ENCODE measurements around the gene PPP2R5A. TPM values are rescaled to one million over a fixed set of nuclear protein-coding genes. Genes with fewer than 3 reads are reported as not detected.

The PPP2R5A gene
- polyA plus RNA-seq, 1 of the 3 experiments (the other 2 are of a cell fraction), result 5.4 TPM

DNA sequence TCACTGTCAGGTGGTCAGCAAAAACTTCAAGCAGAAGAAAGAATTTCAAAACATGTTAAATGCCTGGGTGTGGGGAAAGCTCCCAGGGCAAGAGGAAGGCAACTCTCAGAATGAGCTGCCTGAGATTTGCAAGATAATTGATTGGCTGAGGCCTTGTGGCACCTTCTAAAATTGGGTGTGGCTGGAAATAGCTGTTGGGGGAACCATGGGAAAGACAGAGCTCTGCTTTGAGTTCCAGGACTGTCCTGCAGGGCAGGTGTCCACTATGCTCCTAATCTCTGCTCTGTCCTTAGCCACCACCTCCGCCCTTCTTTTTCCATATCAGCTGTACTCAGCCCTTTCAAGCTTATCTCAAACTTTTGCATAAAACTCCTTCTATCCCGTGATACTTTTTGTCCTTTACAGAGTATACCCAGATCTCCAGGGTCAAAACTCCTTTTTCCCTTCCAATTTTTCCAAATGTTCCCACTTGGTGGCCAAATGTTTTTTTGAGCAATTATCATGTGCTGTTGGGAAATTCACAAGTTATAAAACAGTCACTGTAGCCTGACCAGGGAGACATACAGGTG is 23.8 kb upstream of the PPP2R5A start:
- no peak overlapping the region for H3K4me2 ChIP-seq
- H3F3A ChIP-seq (replicated peaks; ENCODE audit: insufficient read depth), result no peaks in the 10 kb centered on the region
- H3K79me2 ChIP-seq (ENCODE audit: insufficient read depth), result no peaks in the 10 kb centered on the region
- ChIA-PET POLR2A (no interaction called here), CTCF (interaction anchor here (0.6 kb wide), 1 partner anchor 12 kb away, joined by 3 read pairs; no protein-coding TSS in a partner anchor)
- no peak for TF ChIP-seq GABPA (IDR thresholded peaks at IDR 0.05; ENCODE audit: low read depth)
- TF ChIP-seq, protein P1, sequence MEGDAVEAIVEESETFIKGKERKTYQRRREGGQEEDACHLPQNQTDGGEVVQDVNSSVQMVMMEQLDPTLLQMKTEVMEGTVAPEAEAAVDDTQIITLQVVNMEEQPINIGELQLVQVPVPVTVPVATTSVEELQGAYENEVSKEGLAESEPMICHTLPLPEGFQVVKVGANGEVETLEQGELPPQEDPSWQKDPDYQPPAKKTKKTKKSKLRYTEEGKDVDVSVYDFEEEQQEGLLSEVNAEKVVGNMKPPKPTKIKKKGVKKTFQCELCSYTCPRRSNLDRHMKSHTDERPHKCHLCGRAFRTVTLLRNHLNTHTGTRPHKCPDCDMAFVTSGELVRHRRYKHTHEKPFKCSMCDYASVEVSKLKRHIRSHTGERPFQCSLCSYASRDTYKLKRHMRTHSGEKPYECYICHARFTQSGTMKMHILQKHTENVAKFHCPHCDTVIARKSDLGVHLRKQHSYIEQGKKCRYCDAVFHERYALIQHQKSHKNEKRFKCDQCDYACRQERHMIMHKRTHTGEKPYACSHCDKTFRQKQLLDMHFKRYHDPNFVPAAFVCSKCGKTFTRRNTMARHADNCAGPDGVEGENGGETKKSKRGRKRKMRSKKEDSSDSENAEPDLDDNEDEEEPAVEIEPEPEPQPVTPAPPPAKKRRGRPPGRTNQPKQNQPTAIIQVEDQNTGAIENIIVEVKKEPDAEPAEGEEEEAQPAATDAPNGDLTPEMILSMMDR (IDR thresholded peaks at IDR 0.05), result peak; percentile 12; the same call in 1 of the 2 replicates
- 56% methylated on average over 2 of the region's 2 CpGs for WGBS (ENCODE audit: low lambda C conversion rate)
- H3K9me2 ChIP-seq, result no peaks in the 10 kb centered on the region
- no peaks in the 10 kb centered on the region for H3K4me1 ChIP-seq (ENCODE audit: control insufficient read depth in 1 of 2, insufficient read depth in 2 of 2, low read depth in 1 of 2, low read length in 1 of 2)
- H3K36me3 ChIP-seq (replicated peaks in 1 of 2; ENCODE audit: control insufficient read depth in 1 of 2, insufficient read depth in 2 of 2, low read length in 1 of 2), result no peaks in the 10 kb centered on the region
- no peaks in the 10 kb centered on the region for H3K9me3 ChIP-seq
- H3K27me3 ChIP-seq (ENCODE audit: insufficient read depth), result no peaks in the 10 kb centered on the region
- H3K4me3 ChIP-seq (ENCODE audit: low read depth in 2 of 2, low read length in 1 of 2), result no peak overlapping the region
- no peak for DNase-seq
- no peak overlapping the region for H2AFZ ChIP-seq (ENCODE audit: low read depth)
- H3K9ac ChIP-seq, result no peak overlapping the region
- no peaks in the 10 kb centered on the region for H4K20me1 ChIP-seq (ENCODE audit: insufficient read depth)
- no peak overlapping the region for H3K27ac ChIP-seq (ENCODE audit: low read depth in 2 of 2, low read length in 1 of 2)

GRCh38 chr1:212267017-212267416 is 18.2 kb upstream of the PPP2R5A start:
- Histone ChIP-seq H3F3A (replicated peaks; ENCODE audit: insufficient read depth) (no peaks in the 10 kb centered on the region), H3K27me3 (ENCODE audit: insufficient read depth) (no peaks in the 10 kb centered on the region), H2AFZ (ENCODE audit: low read depth) (no peak overlapping the region), H3K36me3 (replicated peaks in 1 of 2; ENCODE audit: control insufficient read depth in 1 of 2, insufficient read depth in 2 of 2, low read length in 1 of 2) (no peaks in the 10 kb centered on the region), H3K4me1 (ENCODE audit: control insufficient read depth in 1 of 2, insufficient read depth in 2 of 2, low read depth in 1 of 2, low read length in 1 of 2) (no peaks in the 10 kb centered on the region), H3K4me3 (ENCODE audit: low read depth in 2 of 2, low read length in 1 of 2) (no peak overlapping the region), H3K27ac (ENCODE audit: low read depth in 2 of 2, low read length in 1 of 2) (no peak overlapping the region), H3K9me3 (no peaks in the 10 kb centered on the region), H3K9me2 (no peaks in the 10 kb centered on the region), H3K4me2 (no peak overlapping the region), H3K9ac (no peak overlapping the region), H4K20me1 (ENCODE audit: insufficient read depth) (no peaks in the 10 kb centered on the region), H3K79me2 (ENCODE audit: insufficient read depth) (no peaks in the 10 kb centered on the region)
- POLR2A ChIA-PET, result no interaction called here
- WGBS (ENCODE audit: low lambda C conversion rate), result 87% methylated on average over 2 of the region's 2 CpGs
- TF ChIP-seq RFX5 (IDR thresholded peaks at IDR 0.05; ENCODE audit: low read length), result no peak
- TF ChIP-seq RAD21 (IDR thresholded peaks at IDR 0.05; ENCODE audit: low read length), result no peak
- TF ChIP-seq TCF12 (IDR thresholded peaks at IDR 0.05), result no peak
- TF ChIP-seq, protein P2, sequence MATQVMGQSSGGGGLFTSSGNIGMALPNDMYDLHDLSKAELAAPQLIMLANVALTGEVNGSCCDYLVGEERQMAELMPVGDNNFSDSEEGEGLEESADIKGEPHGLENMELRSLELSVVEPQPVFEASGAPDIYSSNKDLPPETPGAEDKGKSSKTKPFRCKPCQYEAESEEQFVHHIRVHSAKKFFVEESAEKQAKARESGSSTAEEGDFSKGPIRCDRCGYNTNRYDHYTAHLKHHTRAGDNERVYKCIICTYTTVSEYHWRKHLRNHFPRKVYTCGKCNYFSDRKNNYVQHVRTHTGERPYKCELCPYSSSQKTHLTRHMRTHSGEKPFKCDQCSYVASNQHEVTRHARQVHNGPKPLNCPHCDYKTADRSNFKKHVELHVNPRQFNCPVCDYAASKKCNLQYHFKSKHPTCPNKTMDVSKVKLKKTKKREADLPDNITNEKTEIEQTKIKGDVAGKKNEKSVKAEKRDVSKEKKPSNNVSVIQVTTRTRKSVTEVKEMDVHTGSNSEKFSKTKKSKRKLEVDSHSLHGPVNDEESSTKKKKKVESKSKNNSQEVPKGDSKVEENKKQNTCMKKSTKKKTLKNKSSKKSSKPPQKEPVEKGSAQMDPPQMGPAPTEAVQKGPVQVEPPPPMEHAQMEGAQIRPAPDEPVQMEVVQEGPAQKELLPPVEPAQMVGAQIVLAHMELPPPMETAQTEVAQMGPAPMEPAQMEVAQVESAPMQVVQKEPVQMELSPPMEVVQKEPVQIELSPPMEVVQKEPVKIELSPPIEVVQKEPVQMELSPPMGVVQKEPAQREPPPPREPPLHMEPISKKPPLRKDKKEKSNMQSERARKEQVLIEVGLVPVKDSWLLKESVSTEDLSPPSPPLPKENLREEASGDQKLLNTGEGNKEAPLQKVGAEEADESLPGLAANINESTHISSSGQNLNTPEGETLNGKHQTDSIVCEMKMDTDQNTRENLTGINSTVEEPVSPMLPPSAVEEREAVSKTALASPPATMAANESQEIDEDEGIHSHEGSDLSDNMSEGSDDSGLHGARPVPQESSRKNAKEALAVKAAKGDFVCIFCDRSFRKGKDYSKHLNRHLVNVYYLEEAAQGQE (IDR thresholded peaks at IDR 0.05; ENCODE audit: low read depth, low read length), result no peak
- CTCF ChIA-PET, result interaction anchor here (1.2 to 2.1 kb wide), 3 partner anchors 196 to 213 kb away, joined by 3 to 7 read pairs (median 4); no protein-coding TSS in a partner anchor
- no peak for DNase-seq
